Measurements from ENCODE around the gene PDZD11.
A peak's percentile ranks its signal among the peaks of the same experiment; 100 is the strongest.
"Not testable (repeated sequence)": the region's sequence is repeated elsewhere in the genome, so short reads cannot be mapped to it uniquely, and the experiment has no call there.

PDZD11 gene

GRCh38 chrX:70289793-70290770, at the start of gene PDZD11, which contains the start of gene KIF4A:
PDZD11 (minus strand) TSS chrX:70289927; CDS start chrX:70289341, 586 bp downstream.
KIF4A (plus strand) TSS chrX:70290104; CDS start chrX:70290459, 355 bp downstream.
- peak; percentile 46 to 48 for DNase-seq (ENCODE audit: low read depth in 2 of 2)

- no peak for DNase-seq (ENCODE audit: low read depth in 2 of 2)
These were observed 48.6 kb upstream of the PDZD11 start for GRCh38 chrX:70338290-70338689.

GRCh38 chrX:70336767-70337166, 47.0 kb upstream of the PDZD11 start:
- DNase-seq (ENCODE audit: low read depth in 2 of 2) = no peak

- DNase-seq (ENCODE audit: low read depth in 2 of 2) = no peak
These were observed 42.9 kb upstream of the PDZD11 start for GRCh38 chrX:70332600-70332999.

- DNase-seq (ENCODE audit: low read depth in 2 of 2) = peak; percentile 32 to 41
These were observed 41.4 kb upstream of the PDZD11 start for GRCh38 chrX:70331161-70331560.

GRCh38 chrX:70324326-70324725, 34.6 kb upstream of the PDZD11 start:
- DNase-seq (ENCODE audit: low read depth in 2 of 2) = no peak

- not testable (repeated sequence) for DNase-seq (ENCODE audit: low read depth in 2 of 2)
These were observed 33.9 kb upstream of the PDZD11 start for GRCh38 chrX:70323628-70324027.

GRCh38 chrX:70322784-70323183, 33.1 kb upstream of the PDZD11 start:
- no peak for DNase-seq (ENCODE audit: low read depth in 2 of 2)

- peak; percentile 39 for DNase-seq (ENCODE audit: low read depth in 2 of 2)
These were observed 23.8 kb upstream of the PDZD11 start for GRCh38 chrX:70313503-70313902.

- DNase-seq (ENCODE audit: low read depth in 2 of 2) = no peak
These were observed 12.0 kb upstream of the PDZD11 start for GRCh38 chrX:70301716-70302115.

- no peak for DNase-seq (ENCODE audit: low read depth in 2 of 2)
These were observed 3.9 kb upstream of the PDZD11 start for GRCh38 chrX:70293621-70294020.

GRCh38 chrX:70292788-70293187, 3.1 kb upstream of the PDZD11 start:
- DNase-seq (ENCODE audit: low read depth in 2 of 2) = no peak

- DNase-seq (ENCODE audit: low read depth in 2 of 2) = no peak
These were observed 447 bp downstream of the PDZD11 start for GRCh38 chrX:70289168-70289792.

- DNase-seq (ENCODE audit: low read depth in 2 of 2) = no peak
These were observed 7.8 kb downstream of the PDZD11 start, which contains the start of gene RAB41 for GRCh38 chrX:70281951-70282350. RAB41 (plus strand) TSS chrX:70282172; CDS start chrX:70282218, 46 bp downstream.

GRCh38 chrX:70280573-70280972, 9.2 kb downstream of the PDZD11 start:
- DNase-seq (ENCODE audit: low read depth in 2 of 2) = no peak

- no peak for DNase-seq (ENCODE audit: low read depth in 2 of 2)
These were observed 10.6 kb downstream of the PDZD11 start for GRCh38 chrX:70279081-70279480.

- DNase-seq (ENCODE audit: low read depth in 2 of 2) = not testable (repeated sequence)
These were observed 15.7 kb downstream of the PDZD11 start for GRCh38 chrX:70274029-70274428.

- no peak for DNase-seq (ENCODE audit: low read depth in 2 of 2)
These were observed 21.7 kb downstream of the PDZD11 start, which contains the start of gene ARR3 for GRCh38 chrX:70268034-70268433. ARR3 (plus strand) TSS chrX:70268334; CDS start chrX:70269386, 1,052 bp downstream.

GRCh38 chrX:70264784-70265183, 24.9 kb downstream of the PDZD11 start:
- DNase-seq (ENCODE audit: low read depth in 2 of 2) = no peak

GRCh38 chrX:70262952-70263567, 26.7 kb downstream of the PDZD11 start:
- DNase-seq (ENCODE audit: low read depth in 2 of 2) = peak in 1 of 2 experiments; percentile 1

GRCh38 chrX:70260104-70260503, 29.6 kb downstream of the PDZD11 start, which contains the start of gene P2RY4:
P2RY4 (minus strand) TSS chrX:70260204; CDS start chrX:70259624, 580 bp downstream.
- DNase-seq (ENCODE audit: low read depth in 2 of 2) = no peak

Measured in fibroblast of skin of left quadriceps (primary cell).